Measurements from ENCODE around the gene BEX3. TPM values are rescaled to one million over a fixed set of nuclear protein-coding genes. Genes with fewer than 3 reads are reported as not detected.
"Not testable (repeated sequence)": the region's sequence is repeated elsewhere in the genome, so short reads cannot be mapped to it uniquely, and the experiment has no call there.

Gene BEX3
- total RNA-seq, 4 donors from 2014 or later = 17.1 to 53.4 (median 39.4) TPM

DNA sequence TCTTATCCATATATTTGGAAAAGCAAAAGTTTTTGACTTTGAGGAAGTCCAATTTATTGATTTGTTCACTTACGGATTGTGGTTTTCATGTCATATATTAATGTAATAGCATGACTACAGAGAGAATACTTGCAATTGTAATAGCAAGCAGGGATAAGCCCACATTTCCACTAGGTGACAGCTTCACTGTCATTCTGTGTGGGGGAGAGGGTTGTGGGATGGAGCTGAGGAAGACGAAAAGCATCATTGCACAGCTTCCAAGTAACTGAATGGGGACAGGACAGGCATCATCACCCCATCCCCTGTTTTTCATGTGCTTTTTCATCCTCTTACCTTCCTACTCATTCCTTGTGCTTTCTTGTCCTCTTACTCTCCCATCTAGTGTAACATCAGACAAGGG lies 31.4 kb downstream of the BEX3 start:
- no peak overlapping the region for H3K27ac ChIP-seq
- no peaks in the 10 kb centered on the region for H3K36me3 ChIP-seq
- DNase-seq = no peak
- TF ChIP-seq EP300 (IDR thresholded peaks at IDR 0.05; ENCODE audit: low read depth) (no peak), POLR2AphosphoS5 (IDR thresholded peaks at IDR 0.05) (no peak), POLR2A (IDR thresholded peaks at IDR 0.05) (no peak)
- intact Hi-C loops (cut with DNase I; ENCODE audit: low total_unique reads) (no loop called here), in situ Hi-C loops (cut with MboI; ENCODE audit: low pct_ligation_motif_present in 1 of 4, low pct_unique_long_range_greater_than_20kb in 1 of 4, low sequenced_read_pairs in 3 of 4) (no loop called here)
- H3K4me1 ChIP-seq = no peaks in the 10 kb centered on the region
- H3K27me3 ChIP-seq = no peaks in the 10 kb centered on the region
- no peak overlapping the region for H3K4me3 ChIP-seq
- WGBS, 2 donors (ENCODE audit: low coverage in 1 of 2) = 93% methylated on average over 2 of the region's 2 CpGs; no CpG with 5 or more reads in 1 of the 2 donors
- no peaks in the 10 kb centered on the region for H3K9me3 ChIP-seq

DNA sequence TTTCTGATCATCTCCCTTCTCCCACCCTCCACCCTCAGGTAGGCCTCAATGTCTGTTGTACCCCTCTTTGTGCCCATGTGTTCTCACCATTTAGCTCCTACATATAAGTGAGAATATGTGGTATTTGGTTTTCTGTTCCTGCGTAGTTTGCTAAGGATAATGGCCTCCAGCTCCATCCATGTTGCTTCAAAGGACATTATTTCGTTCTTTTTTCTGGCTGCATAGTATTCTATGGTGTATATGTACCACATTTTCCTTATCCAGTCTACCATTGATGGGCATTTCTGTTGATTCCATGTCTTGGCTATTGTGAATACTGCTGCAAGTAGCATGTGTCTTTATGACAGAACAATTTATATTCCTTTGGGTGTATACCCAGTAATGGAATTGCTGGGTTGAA lies 35.4 kb downstream of the BEX3 start:
- DNase-seq; H3K36me3 ChIP-seq; intact Hi-C loops (cut with DNase I; ENCODE audit: low total_unique reads); H3K27ac ChIP-seq; H3K9me3 ChIP-seq; H3K4me1 ChIP-seq; H3K4me3 ChIP-seq; H3K27me3 ChIP-seq; in situ Hi-C loops (cut with MboI; ENCODE audit: low pct_ligation_motif_present in 1 of 4, low pct_unique_long_range_greater_than_20kb in 1 of 4, low sequenced_read_pairs in 3 of 4): not testable (repeated sequence)
- WGBS, 2 donors (ENCODE audit: low coverage in 1 of 2) = 81 to 100% methylated on average over 1 to 2 of the region's 2 CpGs

DNA sequence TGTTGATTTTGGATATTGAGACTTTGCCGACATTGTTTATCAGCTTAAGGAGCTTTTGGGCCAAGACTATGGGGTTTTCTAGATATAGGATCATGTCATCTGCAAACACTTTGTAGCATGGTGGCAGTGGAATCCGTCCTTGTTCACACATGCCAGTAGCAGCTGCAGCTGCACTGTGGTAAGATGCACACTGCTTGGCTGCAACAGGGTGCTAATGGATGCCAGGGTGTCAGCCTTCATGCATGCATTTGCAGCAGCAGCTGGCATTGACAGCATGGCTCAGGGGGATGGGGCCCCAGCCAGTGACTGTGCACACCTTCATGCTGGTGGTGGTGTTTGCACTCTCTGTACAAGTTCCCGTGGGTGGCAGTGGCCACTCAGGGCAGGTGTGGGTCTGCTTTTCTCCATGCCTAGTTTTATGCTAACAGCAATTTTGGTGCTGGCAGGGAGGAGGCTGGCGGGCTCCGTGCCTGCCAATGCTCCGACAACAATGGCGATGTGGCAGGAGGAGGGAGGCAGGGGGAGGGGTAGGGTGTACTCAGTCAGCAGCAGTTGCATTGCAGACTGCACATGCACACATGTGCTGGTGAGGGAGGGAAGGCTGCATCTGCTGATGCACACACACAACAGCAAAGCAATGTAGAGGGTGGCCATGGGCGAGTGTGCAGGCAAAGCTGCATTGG lies 37.5 kb downstream of the BEX3 start:
- intact Hi-C loops (cut with DNase I; ENCODE audit: low total_unique reads) = no loop called here
- no peaks in the 10 kb centered on the region for H3K9me3 ChIP-seq
- H3K36me3 ChIP-seq = no peaks in the 10 kb centered on the region
- H3K4me1 ChIP-seq = no peaks in the 10 kb centered on the region
- 83% methylated on average over 8 of the region's 8 CpGs; no CpG with 5 or more reads in 1 of the 2 donors for WGBS, 2 donors (ENCODE audit: low coverage in 1 of 2)
- TF ChIP-seq POLR2A (IDR thresholded peaks at IDR 0.05) = no peak
- TF ChIP-seq, protein P1, sequence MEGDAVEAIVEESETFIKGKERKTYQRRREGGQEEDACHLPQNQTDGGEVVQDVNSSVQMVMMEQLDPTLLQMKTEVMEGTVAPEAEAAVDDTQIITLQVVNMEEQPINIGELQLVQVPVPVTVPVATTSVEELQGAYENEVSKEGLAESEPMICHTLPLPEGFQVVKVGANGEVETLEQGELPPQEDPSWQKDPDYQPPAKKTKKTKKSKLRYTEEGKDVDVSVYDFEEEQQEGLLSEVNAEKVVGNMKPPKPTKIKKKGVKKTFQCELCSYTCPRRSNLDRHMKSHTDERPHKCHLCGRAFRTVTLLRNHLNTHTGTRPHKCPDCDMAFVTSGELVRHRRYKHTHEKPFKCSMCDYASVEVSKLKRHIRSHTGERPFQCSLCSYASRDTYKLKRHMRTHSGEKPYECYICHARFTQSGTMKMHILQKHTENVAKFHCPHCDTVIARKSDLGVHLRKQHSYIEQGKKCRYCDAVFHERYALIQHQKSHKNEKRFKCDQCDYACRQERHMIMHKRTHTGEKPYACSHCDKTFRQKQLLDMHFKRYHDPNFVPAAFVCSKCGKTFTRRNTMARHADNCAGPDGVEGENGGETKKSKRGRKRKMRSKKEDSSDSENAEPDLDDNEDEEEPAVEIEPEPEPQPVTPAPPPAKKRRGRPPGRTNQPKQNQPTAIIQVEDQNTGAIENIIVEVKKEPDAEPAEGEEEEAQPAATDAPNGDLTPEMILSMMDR (IDR thresholded peaks at IDR 0.05) = no peak
- no peaks in the 10 kb centered on the region for H3K27me3 ChIP-seq
- no peak for DNase-seq
- H3K27ac ChIP-seq = no peak overlapping the region
- in situ Hi-C loops (cut with MboI; ENCODE audit: low pct_ligation_motif_present in 1 of 4, low pct_unique_long_range_greater_than_20kb in 1 of 4, low sequenced_read_pairs in 3 of 4) = no loop called here
- no peak overlapping the region for H3K4me3 ChIP-seq

DNA sequence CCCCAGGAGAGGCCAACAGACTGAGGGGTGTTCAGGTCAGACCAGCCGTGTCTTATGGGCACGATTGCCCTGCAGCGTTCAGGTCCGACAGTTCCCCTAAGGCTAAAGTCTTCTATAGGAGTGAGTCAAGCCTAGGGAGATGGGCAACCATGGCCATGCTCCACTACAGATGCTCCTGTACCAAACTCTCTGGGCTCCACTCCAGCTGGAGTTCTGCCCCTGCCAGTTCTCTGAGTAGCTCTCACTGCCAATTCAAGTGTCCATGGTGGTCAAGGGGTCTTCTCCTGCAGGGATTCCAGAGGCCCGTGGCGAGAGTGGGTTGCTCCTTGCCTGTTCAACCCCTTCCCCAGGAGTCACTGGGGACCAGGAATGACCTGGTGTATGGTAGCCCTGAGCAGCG lies 38.2 kb downstream of the BEX3 start:
- intact Hi-C loops (cut with DNase I; ENCODE audit: low total_unique reads) (no loop called here), in situ Hi-C loops (cut with MboI; ENCODE audit: low pct_ligation_motif_present in 1 of 4, low pct_unique_long_range_greater_than_20kb in 1 of 4, low sequenced_read_pairs in 3 of 4) (no loop called here)
- no peaks in the 10 kb centered on the region for H3K9me3 ChIP-seq
- WGBS, 2 donors (ENCODE audit: low coverage in 1 of 2) = 85% methylated on average over 7 of the region's 7 CpGs; no CpG with 5 or more reads in 1 of the 2 donors
- no peak overlapping the region for H3K4me3 ChIP-seq
- no peaks in the 10 kb centered on the region for H3K27me3 ChIP-seq
- no peak for DNase-seq
- no peaks in the 10 kb centered on the region for H3K36me3 ChIP-seq
- no peaks in the 10 kb centered on the region for H3K4me1 ChIP-seq
- H3K27ac ChIP-seq = no peak overlapping the region
- TF ChIP-seq, protein P1 (IDR thresholded peaks at IDR 0.05) = no peak
- no peak for TF ChIP-seq POLR2A (IDR thresholded peaks at IDR 0.05)
- no peak for TF ChIP-seq POLR2AphosphoS5 (IDR thresholded peaks at IDR 0.05)
- TF ChIP-seq EP300 (IDR thresholded peaks at IDR 0.05; ENCODE audit: low read depth) = no peak

DNA sequence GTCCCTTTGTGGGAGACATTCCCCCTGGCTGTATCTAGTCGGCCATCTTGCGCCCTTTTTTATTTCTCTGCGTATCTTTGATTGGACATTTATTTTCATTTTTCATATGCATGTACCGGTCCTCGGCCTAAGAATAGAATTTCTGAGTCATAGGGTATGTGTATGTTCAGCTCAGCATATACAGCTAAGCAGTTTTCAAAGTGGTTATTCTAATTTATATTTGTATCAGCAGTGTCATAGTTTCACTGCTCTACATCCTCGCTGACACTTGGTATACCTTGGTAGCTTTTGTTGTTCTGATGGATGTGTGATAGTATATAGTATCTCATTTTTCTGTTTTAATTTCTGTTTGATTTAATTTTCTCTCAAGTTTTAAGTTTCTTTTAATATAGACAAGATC lies 38.7 kb downstream of the BEX3 start:
- Histone ChIP-seq H3K27me3 (no peaks in the 10 kb centered on the region), H3K4me3 (no peak overlapping the region), H3K4me1 (no peaks in the 10 kb centered on the region), H3K27ac (no peak overlapping the region), H3K36me3 (no peaks in the 10 kb centered on the region), H3K9me3 (no peaks in the 10 kb centered on the region)
- WGBS, 2 donors (ENCODE audit: low coverage in 1 of 2) = 84 to 100% methylated on average over 1 to 6 of the region's 6 CpGs
- in situ Hi-C loops (cut with MboI; ENCODE audit: low pct_ligation_motif_present in 1 of 4, low pct_unique_long_range_greater_than_20kb in 1 of 4, low sequenced_read_pairs in 3 of 4) = no loop called here
- DNase-seq = no peak
- no peak for TF ChIP-seq POLR2A (IDR thresholded peaks at IDR 0.05)
- intact Hi-C loops (cut with DNase I; ENCODE audit: low total_unique reads) = no loop called here

DNA sequence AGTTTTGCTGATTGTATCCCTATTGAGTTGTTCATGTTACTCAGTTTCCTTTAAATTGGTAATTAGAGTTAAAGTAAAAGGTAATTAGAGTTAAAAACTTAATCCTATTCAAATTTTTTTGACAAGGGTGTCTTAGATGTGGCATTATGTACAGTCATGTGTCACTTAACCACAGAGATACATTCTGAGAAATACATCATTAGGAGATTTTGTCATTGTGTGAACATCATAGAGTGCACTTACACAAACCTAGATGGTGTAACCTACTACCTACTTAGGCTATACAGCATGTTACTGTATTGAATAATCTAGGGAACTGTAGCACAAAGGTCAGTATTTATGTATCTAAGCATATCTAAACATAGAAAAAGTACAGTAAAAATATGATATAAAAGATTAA lies 39.2 kb downstream of the BEX3 start:
- Histone ChIP-seq H3K36me3 (no peaks in the 10 kb centered on the region), H3K4me1 (no peaks in the 10 kb centered on the region), H3K27me3 (no peaks in the 10 kb centered on the region), H3K27ac (no peak overlapping the region), H3K9me3 (no peaks in the 10 kb centered on the region), H3K4me3 (no peak overlapping the region)
- DNase-seq = no peak
- in situ Hi-C loops (cut with MboI; ENCODE audit: low pct_ligation_motif_present in 1 of 4, low pct_unique_long_range_greater_than_20kb in 1 of 4, low sequenced_read_pairs in 3 of 4) (no loop called here), intact Hi-C loops (cut with DNase I; ENCODE audit: low total_unique reads) (no loop called here)
- TF ChIP-seq POLR2A (IDR thresholded peaks at IDR 0.05) (no peak), EP300 (IDR thresholded peaks at IDR 0.05; ENCODE audit: low read depth) (no peak), POLR2AphosphoS5 (IDR thresholded peaks at IDR 0.05) (no peak)
- TF ChIP-seq, protein P1 (IDR thresholded peaks at IDR 0.05) = no peak
